ENCODE measurements around the gene SFI1.
"Not testable (repeated sequence)": the region's sequence is repeated elsewhere in the genome, so short reads cannot be mapped to it uniquely, and the experiment has no call there.

SFI1 gene

DNA sequence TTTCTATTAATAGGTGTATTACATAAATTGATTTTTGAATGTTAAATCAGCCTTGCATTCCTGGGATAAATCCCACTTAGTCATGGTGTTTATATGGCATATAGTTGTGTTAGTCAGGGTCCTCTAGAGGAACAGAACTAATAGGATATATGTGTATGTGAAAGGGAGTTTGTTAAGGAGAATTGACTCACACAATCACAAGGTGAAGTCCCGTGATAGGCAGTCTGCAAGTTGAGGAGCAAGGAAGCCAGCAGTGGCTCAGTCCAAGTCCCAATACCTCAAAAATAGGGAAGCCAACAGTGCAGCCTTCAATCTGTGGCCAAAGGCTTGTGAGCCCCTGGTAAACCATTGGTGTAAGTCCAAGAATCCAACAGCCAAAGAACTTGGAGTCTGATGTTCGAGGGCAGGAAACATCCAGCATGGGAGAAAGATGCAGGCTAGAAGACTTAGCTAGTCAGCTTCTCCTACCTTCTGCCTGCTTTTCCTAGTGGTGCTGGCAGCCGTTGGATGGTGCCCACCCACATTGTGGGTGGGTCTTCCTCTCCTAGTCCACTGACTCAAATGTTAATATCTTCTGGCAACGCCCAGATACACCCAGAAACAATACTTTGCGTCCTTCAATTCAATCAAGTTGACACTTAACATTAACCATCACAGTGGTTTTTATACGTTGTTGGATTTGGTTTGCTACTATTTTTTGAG, 12.9 kb downstream of the SFI1 start:
- POLR2A ChIA-PET = no interaction called here
- peaks cover 11 to 20% of the 10 kb centered on the region in 2 experiments for H3K36me3 ChIP-seq (ENCODE audit: control insufficient read depth in 2 of 2, insufficient read depth in 1 of 2, low read length in 2 of 2)
- H3K4me3 ChIP-seq (ENCODE audit: low read depth, low read length) = no peak overlapping the region
- TF ChIP-seq ZSCAN30 (tag by site-specific recombination; IDR thresholded peaks at IDR 0.05) = no peak
- TF ChIP-seq SALL2 (tag by site-specific recombination; IDR thresholded peaks at IDR 0.05; ENCODE audit: borderline replicate concordance) = no peak
- no peak for TF ChIP-seq ZNF114 (tag by site-specific recombination; IDR thresholded peaks at IDR 0.05)
- TF ChIP-seq ZNF26 (tag by site-specific recombination; IDR thresholded peaks at IDR 0.05) = no peak
- no peak for TF ChIP-seq HOXD13 (CRISPR knock-in tag; IDR thresholded peaks at IDR 0.05; ENCODE audit: borderline replicate concordance)
- no peak for TF ChIP-seq BCL11A (tag by site-specific recombination; IDR thresholded peaks at IDR 0.05; ENCODE audit: low read depth)
- H3K4me1 ChIP-seq (ENCODE audit: control insufficient read depth, insufficient read depth, low read length) = no peaks in the 10 kb centered on the region
- H3K9me3 ChIP-seq (ENCODE audit: control insufficient read depth, insufficient read depth, low read depth, low read length) = no peaks in the 10 kb centered on the region
- CTCF ChIA-PET = interaction anchor here (0.6 to 1.2 kb wide), 2 partner anchors 9 to 35 kb away, joined by 3 to 4 read pairs; no protein-coding TSS in a partner anchor
- no peak overlapping the region for H3K27ac ChIP-seq (ENCODE audit: extremely low read depth, low read depth, low read length)

- CTCF ChIA-PET = interaction anchor here (0.6 to 0.9 kb wide), 4 partner anchors 9 to 68 kb away, joined by 4 to 6 read pairs (median 5); no protein-coding TSS in a partner anchor
- H3K27ac ChIP-seq (ENCODE audit: extremely low read depth, low read depth, low read length) = no peak overlapping the region
- H3K4me3 ChIP-seq (ENCODE audit: low read depth, low read length) = no peak overlapping the region
- H3K36me3 ChIP-seq (ENCODE audit: control insufficient read depth in 2 of 2, insufficient read depth in 1 of 2, low read length in 2 of 2) = peaks cover 5 to 9% of the 10 kb centered on the region in 2 experiments; a peak in 2 of 3 replicates
- POLR2A ChIA-PET = no interaction called here
- H3K4me1 ChIP-seq (ENCODE audit: control insufficient read depth, insufficient read depth, low read length) = no peaks in the 10 kb centered on the region
- no peaks in the 10 kb centered on the region for H3K9me3 ChIP-seq (ENCODE audit: control insufficient read depth, insufficient read depth, low read depth, low read length)
- TF ChIP-seq, protein P1, sequence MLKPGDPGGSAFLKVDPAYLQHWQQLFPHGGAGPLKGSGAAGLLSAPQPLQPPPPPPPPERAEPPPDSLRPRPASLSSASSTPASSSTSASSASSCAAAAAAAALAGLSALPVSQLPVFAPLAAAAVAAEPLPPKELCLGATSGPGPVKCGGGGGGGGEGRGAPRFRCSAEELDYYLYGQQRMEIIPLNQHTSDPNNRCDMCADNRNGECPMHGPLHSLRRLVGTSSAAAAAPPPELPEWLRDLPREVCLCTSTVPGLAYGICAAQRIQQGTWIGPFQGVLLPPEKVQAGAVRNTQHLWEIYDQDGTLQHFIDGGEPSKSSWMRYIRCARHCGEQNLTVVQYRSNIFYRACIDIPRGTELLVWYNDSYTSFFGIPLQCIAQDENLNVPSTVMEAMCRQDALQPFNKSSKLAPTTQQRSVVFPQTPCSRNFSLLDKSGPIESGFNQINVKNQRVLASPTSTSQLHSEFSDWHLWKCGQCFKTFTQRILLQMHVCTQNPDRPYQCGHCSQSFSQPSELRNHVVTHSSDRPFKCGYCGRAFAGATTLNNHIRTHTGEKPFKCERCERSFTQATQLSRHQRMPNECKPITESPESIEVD (tag by site-specific recombination; IDR thresholded peaks at IDR 0.05) = 0 out of 2 replicates have a peak, but pooled peaks have one; percentile 40
- TF ChIP-seq SCRT1 (tag by site-specific recombination; IDR thresholded peaks at IDR 0.05; ENCODE audit: borderline replicate concordance) (0 out of 2 replicates have a peak, but pooled peaks have one; percentile 25), ZNF426 (tag by site-specific recombination; IDR thresholded peaks at IDR 0.05) (no peak)
Measured at GRCh38 chr22:31520051-31520450, 23.7 kb downstream of the SFI1 start.

DNA sequence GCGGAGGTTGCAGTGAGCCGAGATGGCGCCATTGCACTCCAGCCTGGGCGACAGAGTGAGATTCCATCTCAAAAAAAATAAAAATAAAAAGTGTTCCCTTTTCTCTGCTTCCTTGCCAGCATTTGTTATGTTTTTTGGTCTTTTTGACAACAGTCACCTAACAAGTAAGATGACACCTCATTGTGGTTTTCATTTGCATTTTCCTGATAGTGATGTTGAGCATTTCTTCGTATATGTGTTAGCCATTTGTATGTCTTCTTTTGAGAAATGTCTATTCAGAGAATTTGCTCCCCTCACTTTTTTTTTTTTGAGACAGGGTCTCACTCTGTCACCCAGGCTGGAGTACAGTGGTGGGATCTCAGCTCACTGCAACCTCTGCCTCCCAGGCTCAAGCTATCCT, 27.8 kb downstream of the SFI1 start:
- H3K4me1 ChIP-seq (ENCODE audit: control insufficient read depth, insufficient read depth, low read length); H3K27ac ChIP-seq (ENCODE audit: extremely low read depth, low read depth, low read length); H3K4me3 ChIP-seq (ENCODE audit: low read depth, low read length); H3K9me3 ChIP-seq (ENCODE audit: control insufficient read depth, insufficient read depth, low read depth, low read length); POLR2A ChIA-PET: not testable (repeated sequence)
- peak; percentile 23; the same call in 1 of the 2 replicates for TF ChIP-seq ZNF26 (tag by site-specific recombination; IDR thresholded peaks at IDR 0.05)
- peaks cover 0 to 12% of the 10 kb centered on the region in 2 experiments; a peak in 2 of 3 replicates for H3K36me3 ChIP-seq (ENCODE audit: control insufficient read depth in 2 of 2, insufficient read depth in 1 of 2, low read length in 2 of 2)
- CTCF ChIA-PET = interaction anchor here (0.6 kb wide), 1 partner anchor 153 kb away, joined by 5 read pairs; no protein-coding TSS in a partner anchor

- no peak overlapping the region for H3K27ac ChIP-seq (ENCODE audit: extremely low read depth, low read depth, low read length)
- POLR2A ChIA-PET = no interaction called here
- peaks cover 0 to 16% of the 10 kb centered on the region in 2 experiments; a peak in 2 of 3 replicates for H3K36me3 ChIP-seq (ENCODE audit: control insufficient read depth in 2 of 2, insufficient read depth in 1 of 2, low read length in 2 of 2)
- TF ChIP-seq, protein P2, sequence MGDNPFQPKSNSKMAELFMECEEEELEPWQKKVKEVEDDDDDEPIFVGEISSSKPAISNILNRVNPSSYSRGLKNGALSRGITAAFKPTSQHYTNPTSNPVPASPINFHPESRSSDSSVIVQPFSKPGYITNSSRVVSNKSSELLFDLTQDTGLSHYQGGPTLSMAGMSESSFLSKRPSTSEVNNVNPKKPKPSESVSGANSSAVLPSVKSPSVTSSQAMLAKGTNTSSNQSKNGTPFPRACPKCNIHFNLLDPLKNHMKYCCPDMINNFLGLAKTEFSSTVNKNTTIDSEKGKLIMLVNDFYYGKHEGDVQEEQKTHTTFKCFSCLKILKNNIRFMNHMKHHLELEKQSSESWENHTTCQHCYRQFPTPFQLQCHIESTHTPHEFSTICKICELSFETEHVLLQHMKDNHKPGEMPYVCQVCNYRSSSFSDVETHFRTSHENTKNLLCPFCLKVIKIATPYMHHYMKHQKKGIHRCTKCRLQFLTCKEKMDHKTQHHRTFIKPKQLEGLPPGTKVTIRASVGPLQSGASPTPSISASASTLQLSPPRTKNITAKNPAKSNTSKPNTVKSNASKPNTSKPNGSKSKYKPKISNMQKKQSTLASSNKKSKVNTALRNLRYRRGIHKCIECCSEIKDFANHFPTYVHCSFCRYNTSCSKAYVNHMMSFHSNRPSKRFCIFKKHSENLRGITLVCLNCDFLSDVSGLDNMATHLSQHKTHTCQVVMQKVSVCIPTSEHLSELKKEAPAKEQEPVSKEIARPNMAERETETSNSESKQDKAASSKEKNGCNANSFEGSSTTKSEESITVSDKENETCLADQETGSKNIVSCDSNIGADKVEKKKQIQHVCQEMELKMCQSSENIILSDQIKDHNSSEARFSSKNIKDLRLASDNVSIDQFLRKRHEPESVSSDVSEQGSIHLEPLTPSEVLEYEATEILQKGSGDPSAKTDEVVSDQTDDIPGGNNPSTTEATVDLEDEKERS (tag by site-specific recombination; IDR thresholded peaks at IDR 0.05) = no peak
- no peak for TF ChIP-seq ZEB2 (tag by site-specific recombination; IDR thresholded peaks at IDR 0.05)
- no peak overlapping the region for H3K4me3 ChIP-seq (ENCODE audit: low read depth, low read length)
- CTCF ChIA-PET = interaction anchor here (1.8 kb wide), 1 partner anchor 30 kb away, joined by 6 read pairs; no protein-coding TSS in a partner anchor
- H3K9me3 ChIP-seq (ENCODE audit: control insufficient read depth, insufficient read depth, low read depth, low read length) = no peaks in the 10 kb centered on the region
- H3K4me1 ChIP-seq (ENCODE audit: control insufficient read depth, insufficient read depth, low read length) = peaks cover 4% of the 10 kb centered on the region; the same call in 1 of the 2 replicates
Measured at GRCh38 chr22:31526270-31526669, 29.9 kb downstream of the SFI1 start.
